Esophagus muscularis mucosa (tissue), 4 donors: Measurements from ENCODE around the gene GRB14.

Source experiments
- EP300 ChIP-seq: sonication (generic); formaldehyde crosslinking; IDR thresholded peaks from one replicate; pipeline ENCODE4 v1.6.1; 2017; ENCODE audit warnings: antibody characterized with exemption
- POLR2A ChIP-seq: fragments of 450-650 bp; IDR thresholded peaks from one replicate; pipeline ENCODE4 v1.6.1; 2017; ENCODE audit warnings: antibody characterized with exemption, moderate library complexity, mild to moderate bottlenecking, low read depth
- TF ChIP-seq, protein P1 (sequence below), 3 experiments: fragments of 200-600 bp in 2 of 3; fragments of 450-650 bp in 1 of 3; sonication (generic) in 2 of 3; IDR thresholded peaks; one replicate each; pipeline ENCODE4 v1.5.1; 2017 to 2019; ENCODE audit warnings: antibody characterized with exemption in 3 of 3, mild to moderate bottlenecking in 2 of 3, moderate library complexity in 1 of 3

DNA sequence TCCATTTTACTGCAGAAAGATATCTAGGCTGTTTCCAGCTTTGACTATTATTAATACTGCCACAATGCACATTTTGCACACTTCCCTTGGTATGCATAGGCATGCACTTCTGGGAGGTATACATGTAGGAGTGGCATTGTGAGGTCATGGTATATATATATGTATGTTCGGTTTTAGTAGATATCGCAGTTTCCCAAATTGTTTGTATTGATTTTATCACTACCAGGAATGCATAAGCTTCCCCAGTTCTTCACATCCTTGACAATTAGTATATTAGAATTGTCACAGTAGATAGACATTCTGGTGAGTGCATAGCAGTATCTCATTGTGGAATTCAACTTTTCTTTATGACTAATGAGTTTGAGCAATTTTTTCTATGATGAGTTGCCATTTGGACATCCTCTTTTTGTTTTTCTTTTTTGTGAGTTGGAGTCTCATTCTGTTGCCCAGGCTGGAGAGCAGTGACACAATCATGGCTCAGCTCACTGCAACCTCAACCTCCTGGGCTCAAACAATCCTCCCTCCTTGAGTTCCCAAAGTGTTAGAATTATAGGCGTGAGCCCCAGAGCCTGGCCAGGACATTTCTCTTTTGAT is 4.2 kb upstream of the GRB14 start:
- TF ChIP-seq POLR2A (no peak), EP300 (no peak)
- TF ChIP-seq, protein P1, sequence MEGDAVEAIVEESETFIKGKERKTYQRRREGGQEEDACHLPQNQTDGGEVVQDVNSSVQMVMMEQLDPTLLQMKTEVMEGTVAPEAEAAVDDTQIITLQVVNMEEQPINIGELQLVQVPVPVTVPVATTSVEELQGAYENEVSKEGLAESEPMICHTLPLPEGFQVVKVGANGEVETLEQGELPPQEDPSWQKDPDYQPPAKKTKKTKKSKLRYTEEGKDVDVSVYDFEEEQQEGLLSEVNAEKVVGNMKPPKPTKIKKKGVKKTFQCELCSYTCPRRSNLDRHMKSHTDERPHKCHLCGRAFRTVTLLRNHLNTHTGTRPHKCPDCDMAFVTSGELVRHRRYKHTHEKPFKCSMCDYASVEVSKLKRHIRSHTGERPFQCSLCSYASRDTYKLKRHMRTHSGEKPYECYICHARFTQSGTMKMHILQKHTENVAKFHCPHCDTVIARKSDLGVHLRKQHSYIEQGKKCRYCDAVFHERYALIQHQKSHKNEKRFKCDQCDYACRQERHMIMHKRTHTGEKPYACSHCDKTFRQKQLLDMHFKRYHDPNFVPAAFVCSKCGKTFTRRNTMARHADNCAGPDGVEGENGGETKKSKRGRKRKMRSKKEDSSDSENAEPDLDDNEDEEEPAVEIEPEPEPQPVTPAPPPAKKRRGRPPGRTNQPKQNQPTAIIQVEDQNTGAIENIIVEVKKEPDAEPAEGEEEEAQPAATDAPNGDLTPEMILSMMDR (IDR thresholded peaks at IDR 0.05), result no peak
